GM12892 (cell line): ENCODE measurements around the gene SGCD.

Source experiments
- DNase-seq: peaks from one replicate; pipeline ENCODE4 v3.0.0; 2011; ENCODE audit not compliant: insufficient read length
- FAIRE-seq: peaks from 2 replicates; lab custom pipeline; 2011; peaks lifted over from hg19 to GRCh38; lab: Jason Lieb, UNC
- POLR2A ChIP-seq: IDR thresholded peaks from 2 replicates; pipeline ENCODE4 v1.6.1; 2011; ENCODE audit warnings: low read depth, low read length, control low read depth
- POLR2AphosphoS5 ChIP-seq: IDR thresholded peaks from 2 replicates; pipeline ENCODE4 v1.6.1; 2011; ENCODE audit warnings: low read depth, low read length, control low read depth
- TAF1 ChIP-seq: IDR thresholded peaks from 2 replicates; pipeline ENCODE4 v1.6.1; 2011; ENCODE audit warnings: low read depth, mild to moderate bottlenecking, control low read depth, low read length, borderline replicate concordance

Gene SGCD

GRCh38 chr5:156522651-156523529, 195.9 kb downstream of the SGCD start:
- no peak for FAIRE-seq
- TF ChIP-seq POLR2AphosphoS5, result no peak
- TF ChIP-seq TAF1, result no peak
- TF ChIP-seq POLR2A, result no peak
- no peak for DNase-seq

DNA sequence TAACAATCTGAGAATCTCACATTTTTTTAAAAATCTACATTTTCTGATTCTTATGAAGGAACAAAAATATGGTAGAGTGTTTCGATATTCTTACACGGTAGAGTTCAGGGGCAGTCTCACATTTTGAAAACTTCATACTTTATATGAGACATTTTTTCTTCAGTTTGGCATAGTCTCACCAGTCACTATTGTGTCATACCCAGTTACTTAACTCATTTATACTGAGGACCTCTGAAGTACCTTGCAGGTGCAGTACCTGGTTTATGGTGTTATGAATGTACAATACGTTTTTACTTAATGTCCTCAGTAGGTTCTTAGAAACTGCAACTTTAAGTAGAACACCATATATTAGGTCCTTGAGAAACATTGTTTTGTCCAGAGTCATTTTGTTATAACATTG, 196.6 kb downstream of the SGCD start:
- FAIRE-seq, result peak; percentile 27
- TF ChIP-seq TAF1 (no peak), POLR2AphosphoS5 (no peak), POLR2A (no peak)
- no peak for DNase-seq

DNA sequence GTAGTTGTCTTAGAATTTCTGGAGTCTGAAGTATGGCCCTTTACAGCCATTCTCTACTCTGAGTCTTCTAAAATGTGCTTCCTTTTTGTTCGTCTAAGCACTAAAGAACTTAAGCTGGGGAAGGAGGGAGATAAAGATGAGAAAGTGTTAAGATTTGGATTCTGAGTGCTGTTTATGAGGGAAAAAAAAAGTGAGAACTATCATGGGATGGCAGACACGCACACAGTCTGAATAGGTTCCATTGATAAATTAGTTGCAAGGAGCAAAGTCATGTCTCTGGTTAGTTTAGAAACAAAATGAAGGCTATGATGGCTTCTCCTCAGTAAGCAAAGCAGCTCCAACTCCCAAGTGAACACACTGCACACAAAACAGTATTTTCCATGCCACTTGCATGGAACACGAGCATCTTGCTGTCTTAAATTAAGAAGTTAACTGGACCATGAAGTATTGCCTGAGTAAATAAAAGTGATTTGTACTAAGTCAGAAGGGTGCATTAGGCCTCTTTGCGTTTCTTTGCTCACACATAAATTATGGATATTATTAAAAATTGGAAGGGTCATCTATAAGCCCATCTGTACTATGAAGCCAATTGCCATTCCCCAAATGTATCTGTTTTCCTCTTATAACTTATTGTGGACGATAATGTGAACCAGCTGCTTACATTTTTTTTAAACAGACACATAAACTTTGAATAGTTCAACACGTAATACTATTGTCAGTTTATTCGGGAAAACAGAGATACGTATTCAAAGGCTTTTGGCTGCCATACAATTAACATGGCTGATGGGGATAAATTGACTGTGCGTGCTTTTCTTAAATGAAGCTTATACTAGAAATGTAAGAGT, 199.3 kb downstream of the SGCD start:
- TF ChIP-seq POLR2A (no peak), TAF1 (no peak)
- FAIRE-seq (no peak), DNase-seq (no peak)

DNA sequence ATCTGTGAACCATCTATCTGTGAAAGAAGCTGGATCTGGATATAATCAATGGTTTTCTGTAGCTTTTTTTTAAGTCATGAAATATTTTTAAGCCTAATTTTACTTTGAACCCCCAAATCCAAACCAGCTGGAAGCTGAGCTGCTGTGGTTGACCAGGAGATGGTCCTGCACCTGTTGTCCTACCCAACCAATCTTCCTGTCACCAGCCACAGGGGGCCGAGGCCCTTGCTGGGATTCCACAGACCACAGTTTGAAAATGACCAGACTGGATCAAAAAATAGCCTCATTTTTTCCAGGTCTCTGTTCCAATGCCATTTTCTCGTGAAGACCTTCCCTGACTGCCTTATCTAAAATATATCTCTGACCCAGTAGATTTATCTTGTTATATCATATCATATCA, 200.6 kb downstream of the SGCD start:
- TF ChIP-seq POLR2A (no peak), POLR2AphosphoS5 (no peak), TAF1 (no peak)
- DNase-seq (no peak), FAIRE-seq (no peak)

- TF ChIP-seq TAF1 (no peak), POLR2A (no peak), POLR2AphosphoS5 (no peak)
- FAIRE-seq, result no peak
- DNase-seq, result no peak
These were observed 201.7 kb downstream of the SGCD start for GRCh38 chr5:156528673-156529072.

DNA sequence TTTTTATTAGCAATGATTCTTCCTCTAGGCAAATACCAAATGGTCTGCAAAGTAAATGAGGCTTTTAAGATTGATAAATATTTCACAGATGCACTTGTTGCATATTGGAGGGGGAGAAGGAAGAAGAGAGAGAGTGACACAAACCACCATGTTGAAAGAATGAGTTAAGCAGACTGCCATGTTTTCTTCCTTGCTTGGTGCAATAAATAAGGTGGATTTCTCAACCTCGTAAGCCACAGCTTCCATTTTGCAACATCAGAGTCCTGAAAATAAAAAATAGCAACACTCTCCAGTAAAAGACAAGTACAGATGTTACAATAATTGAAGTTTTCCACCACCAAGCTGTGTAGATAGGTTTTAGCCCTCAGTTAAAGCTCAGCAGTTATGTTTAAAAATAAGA, 202.9 kb downstream of the SGCD start:
- DNase-seq (no peak), FAIRE-seq (no peak)
- no peak for TF ChIP-seq TAF1
- no peak for TF ChIP-seq POLR2A
- TF ChIP-seq POLR2AphosphoS5, result no peak

DNA sequence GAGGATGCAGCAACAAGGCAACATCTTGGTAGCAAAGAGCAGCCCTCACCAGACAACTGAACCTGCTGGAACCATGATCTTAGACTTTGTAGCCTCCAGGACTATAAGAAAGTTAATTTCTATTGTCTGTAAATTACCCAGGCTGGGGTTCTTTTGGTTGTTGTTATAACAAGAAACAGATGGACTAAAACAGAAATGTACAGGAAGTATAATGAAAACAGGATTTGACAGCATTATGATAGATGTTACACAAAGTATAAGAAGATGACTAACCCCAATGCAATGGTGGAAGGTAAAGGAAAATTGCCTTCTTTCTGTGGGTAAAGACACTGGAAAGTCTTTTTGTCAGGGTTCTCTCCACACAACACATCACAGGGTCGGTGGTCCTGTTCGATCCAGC, 204.2 kb downstream of the SGCD start:
- DNase-seq (no peak), FAIRE-seq (no peak)
- TF ChIP-seq POLR2AphosphoS5, result no peak
- TF ChIP-seq POLR2A, result no peak
- no peak for TF ChIP-seq TAF1

GRCh38 chr5:156532921-156533320, 206.0 kb downstream of the SGCD start:
- DNase-seq (no peak), FAIRE-seq (no peak)
- no peak for TF ChIP-seq POLR2A
- no peak for TF ChIP-seq POLR2AphosphoS5
- no peak for TF ChIP-seq TAF1

- TF ChIP-seq TAF1 (no peak), POLR2AphosphoS5 (no peak), POLR2A (no peak)
- DNase-seq (no peak), FAIRE-seq (no peak)
These were observed 207.1 kb downstream of the SGCD start for GRCh38 chr5:156534085-156534484.

DNA sequence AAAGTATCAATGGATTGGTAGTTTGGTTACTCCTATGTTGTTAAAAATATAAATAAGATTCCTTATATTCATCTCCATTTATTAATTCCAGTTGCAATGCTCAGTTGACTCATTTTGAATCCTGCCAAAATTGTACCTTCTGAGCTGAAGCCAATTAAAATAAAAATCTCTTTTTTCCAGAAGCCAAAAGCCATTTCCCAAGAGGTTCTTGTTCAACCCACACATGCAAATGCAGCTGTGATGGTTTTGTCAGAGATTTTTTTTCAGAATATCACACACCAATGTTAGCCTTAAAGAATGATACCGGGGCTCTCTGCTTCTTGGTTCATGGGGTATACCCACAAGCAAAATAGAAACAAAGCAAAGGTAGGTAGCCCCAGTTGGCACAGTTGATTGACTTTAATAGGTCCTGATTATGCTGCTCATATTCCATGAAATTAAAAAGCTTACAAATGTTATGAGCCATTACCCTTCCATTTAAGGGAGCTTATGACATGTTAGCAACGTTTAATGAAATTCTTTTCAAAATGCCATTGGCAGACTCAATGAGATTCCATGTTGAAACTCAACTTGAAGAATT, 208.0 kb downstream of the SGCD start:
- TF ChIP-seq TAF1 (no peak), POLR2AphosphoS5 (no peak), POLR2A (no peak)
- DNase-seq (no peak), FAIRE-seq (no peak)

DNA sequence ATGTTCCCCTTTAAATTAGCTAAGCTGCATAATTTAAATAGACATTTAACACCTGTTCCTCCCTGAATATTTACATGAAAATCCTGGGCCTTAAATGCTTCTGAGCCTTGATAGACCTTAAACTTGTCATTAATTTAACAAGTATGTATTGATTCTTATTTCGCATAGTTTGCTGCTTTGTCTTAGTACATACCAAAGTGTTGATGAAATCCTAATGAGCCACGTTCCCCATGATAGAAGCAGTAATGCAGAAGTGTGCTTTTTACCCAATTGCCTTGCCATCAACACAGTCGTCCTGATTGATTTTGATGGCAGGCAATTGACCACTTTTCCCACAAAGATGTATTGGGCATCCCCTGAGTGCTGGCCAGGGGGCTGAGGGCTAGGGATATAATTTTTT, 213.5 kb downstream of the SGCD start:
- no peak for DNase-seq
- TF ChIP-seq TAF1 (no peak), POLR2AphosphoS5 (no peak), POLR2A (no peak)
- FAIRE-seq, result no peak

- TF ChIP-seq POLR2AphosphoS5 (no peak), POLR2A (no peak)
- no peak for DNase-seq
- FAIRE-seq, result no peak
These were observed 214.6 kb downstream of the SGCD start for GRCh38 chr5:156541582-156541981.
